OCI-LY7 (cell line): ENCODE data around the gene MINDY4. TPM values are rescaled to one million over a fixed set of nuclear protein-coding genes. Genes with fewer than 3 reads are reported as not detected.

Experiments used
- BruUV-seq: library from RNA; stranded (reverse); fragments of 400-500 nt; replicated peaks from 2 replicates; lab custom pipeline; 2021; lab: Mats Ljungman, UMichigan
- CTCF ChIA-PET: fragments of 300-600 bp; sonication (Branson Sonifier 250); formaldehyde crosslinking; loops from one replicate; lab custom pipeline; 2022; ENCODE audit warnings: antibody characterized with exemption; ENCODE audit not compliant: unreplicated experiment; lab: Charles Lee
- POLR2A ChIA-PET: fragments of 300-600 bp; sonication (Branson Sonifier 250); formaldehyde crosslinking; loops from one replicate; lab custom pipeline; 2022; ENCODE audit warnings: antibody characterized with exemption; lab: Charles Lee
- DNase-seq: peaks from one replicate; pipeline ENCODE4 v3.0.0-alpha.2; 2015; ENCODE audit warnings: low spot score
- H2AFZ ChIP-seq: fragments of 200-600 bp; sonication (generic), shearing (Covaris generic); 2 replicates; pipeline ENCODE4 v1.6.1; 2014; ENCODE audit warnings: mild to moderate bottlenecking, antibody characterized with exemption, low read length, moderate library complexity
- H3K27ac ChIP-seq: fragments of 200-600 bp; sonication (generic); 2 replicates; pipeline ENCODE4 v1.5.1; 2014; ENCODE audit warnings: mixed run types, low read depth, mild to moderate bottlenecking, moderate library complexity, low read length, inconsistent platforms; ENCODE audit not compliant: poor library complexity, severe bottlenecking
- H3K36me3 ChIP-seq: fragments of 200-600 bp; sonication (generic); 2 replicates; pipeline ENCODE4 v1.6.1; 2014; ENCODE audit warnings: mild to moderate bottlenecking, antibody characterized with exemption, low read length, moderate library complexity, mixed read lengths; ENCODE audit not compliant: insufficient read depth
- H3K4me1 ChIP-seq: fragments of 200-600 bp; sonication (generic); 2 replicates; pipeline ENCODE4 v1.5.1; 2014; ENCODE audit warnings: mild to moderate bottlenecking, low read length; ENCODE audit not compliant: insufficient read depth, poor library complexity, severe bottlenecking
- H3K4me2 ChIP-seq: fragments of 200-600 bp; sonication (generic); 2 replicates; pipeline ENCODE4 v1.6.1; 2014; ENCODE audit warnings: mild to moderate bottlenecking, low read length
- H3K4me3 ChIP-seq: fragments of 200-600 bp; sonication (generic); 2 replicates; pipeline ENCODE4 v1.5.1; 2014; ENCODE audit warnings: mild to moderate bottlenecking, low read depth, low read length; ENCODE audit not compliant: poor library complexity, severe bottlenecking
- H3K79me2 ChIP-seq: fragments of 200-600 bp; sonication (generic); 2 replicates; pipeline ENCODE4 v1.6.1; 2016; ENCODE audit warnings: low read depth, mild to moderate bottlenecking, low read length, moderate library complexity, mixed read lengths; ENCODE audit not compliant: insufficient read depth
- H3K9me2 ChIP-seq: fragments of 200-600 bp; sonication (generic); 2 replicates; pipeline ENCODE4 v1.6.1; 2016; ENCODE audit warnings: mild to moderate bottlenecking, low read length, mixed read lengths; ENCODE audit not compliant: insufficient read depth
- H3K9me3 ChIP-seq: fragments of 200-600 bp; sonication (generic); 2 replicates; pipeline ENCODE4 v1.6.1; 2014; ENCODE audit warnings: mild to moderate bottlenecking, mixed run types, low read length, mixed read lengths
- H4K20me1 ChIP-seq: fragments of 200-600 bp; sonication (generic); 2 replicates; pipeline ENCODE4 v1.6.1; 2014; ENCODE audit warnings: mild to moderate bottlenecking, antibody characterized with exemption, low read length, moderate library complexity, mixed read lengths; ENCODE audit not compliant: insufficient read depth
- CTCF ChIP-seq: fragments of 200-600 bp; sonication (generic); conservative IDR thresholded peaks from 2 replicates; pipeline ENCODE4 v1.5.1; 2014; ENCODE audit warnings: mild to moderate bottlenecking, antibody characterized with exemption, low read length, moderate library complexity, mixed read lengths
- EZH2phosphoT487 ChIP-seq: fragments of 200-600 bp; sonication (generic); IDR thresholded peaks from 2 replicates; pipeline ENCODE4 v1.6.1; 2018; ENCODE audit warnings: low read depth, borderline replicate concordance, mild to moderate bottlenecking, mixed run types, antibody characterized with exemption, low read length, moderate library complexity, mixed read lengths
- intact Hi-C: fragments of 100-400 bp; cut with micrococcal nuclease; formaldehyde crosslinking; loops from one replicate; pipeline ENCODE4 v1.10.0; 2022; ENCODE audit not compliant: unreplicated experiment
- total RNA-seq, 2 experiments: library from RNA; depleted of rRNA in 1 of 2; stranded (reverse); fragments of >200 nt in 1 of 2; shearing (Covaris generic) in 1 of 2; gene quantifications; 2 replicates each; pipeline ENCODE4 v1.2.3, GENCODE V29; 2014 to 2022

Gene MINDY4
- total RNA-seq, 2 experiments from 2014 or later, result 0.86 TPM; not detected in 1

GRCh38 chr7:30790356-30790755, 19.1 kb downstream of the MINDY4 start:
- Histone ChIP-seq H4K20me1 (no peaks in the 10 kb centered on the region), H3K4me3 (no peak overlapping the region), H2AFZ (no peak overlapping the region), H3K36me3 (no peaks in the 10 kb centered on the region), H3K4me1 (no peaks in the 10 kb centered on the region), H3K4me2 (no peak overlapping the region), H3K79me2 (no peaks in the 10 kb centered on the region), H3K27ac (no peak overlapping the region), H3K9me2 (no peaks in the 10 kb centered on the region), H3K9me3 (no peaks in the 10 kb centered on the region)
- no peak for DNase-seq
- CTCF ChIA-PET, result no interaction called here
- TF ChIP-seq EZH2phosphoT487 (no peak), CTCF (no peak)
- POLR2A ChIA-PET, result interaction anchor here (0.8 kb wide), 1 partner anchor 22 kb away, joined by 3 read pairs; no protein-coding TSS in a partner anchor
- intact Hi-C loops, result no loop called here
- no TSS peak for BruUV-seq

- H2AFZ ChIP-seq, result no peak overlapping the region
- H3K4me2 ChIP-seq, result no peak overlapping the region
- no peak overlapping the region for H3K4me3 ChIP-seq
- no peak for DNase-seq
- intact Hi-C loops, result no loop called here
- H3K4me1 ChIP-seq, result peaks cover 6% of the 10 kb centered on the region
- no TSS peak for BruUV-seq
- TF ChIP-seq EZH2phosphoT487, result no peak
- TF ChIP-seq CTCF, result no peak
- H3K36me3 ChIP-seq, result no peaks in the 10 kb centered on the region
- CTCF ChIA-PET, result interaction anchor here (0.9 kb wide), 1 partner anchor 343 kb away, joined by 3 read pairs; no protein-coding TSS in a partner anchor
- H3K9me3 ChIP-seq, result no peaks in the 10 kb centered on the region
- no peaks in the 10 kb centered on the region for H4K20me1 ChIP-seq
- no peak overlapping the region for H3K27ac ChIP-seq
- H3K79me2 ChIP-seq, result no peaks in the 10 kb centered on the region
- POLR2A ChIA-PET, result interaction anchor here (0.8 to 1.1 kb wide), 2 partner anchors 23 kb away, joined by 3 to 4 read pairs; no protein-coding TSS in a partner anchor
- no peaks in the 10 kb centered on the region for H3K9me2 ChIP-seq
Observed at GRCh38 chr7:30791114-30791513, 19.9 kb downstream of the MINDY4 start.

- Histone ChIP-seq H2AFZ (no peak overlapping the region), H3K4me3 (no peak overlapping the region), H3K4me1 (peaks cover 46% of the 10 kb centered on the region), H3K36me3 (no peaks in the 10 kb centered on the region), H3K79me2 (no peaks in the 10 kb centered on the region), H3K4me2 (no peak overlapping the region), H3K27ac (no peak overlapping the region), H3K9me3 (no peaks in the 10 kb centered on the region), H3K9me2 (no peaks in the 10 kb centered on the region), H4K20me1 (no peaks in the 10 kb centered on the region)
- intact Hi-C loops, result no loop called here
- no TSS peak for BruUV-seq
- DNase-seq, result no peak
- ChIA-PET POLR2A (interaction anchor here (1.3 kb wide), 1 partner anchor 8 kb away, joined by 6 read pairs; no protein-coding TSS in a partner anchor), CTCF (interaction anchor here (1.2 kb wide), 1 partner anchor 15 kb away, joined by 3 read pairs; no protein-coding TSS in a partner anchor)
- no peak for TF ChIP-seq EZH2phosphoT487
- TF ChIP-seq CTCF, result no peak
Observed at GRCh38 chr7:30795161-30795948, 24.1 kb downstream of the MINDY4 start.
